Mucosa of stomach (tissue), 1 donor: ENCODE results near the gene E4F1.

Source experiments
- H3K27me3 ChIP-seq: one replicate; pipeline ENCODE4 v1.7.0; 2013; ENCODE audit warnings: mild to moderate bottlenecking, low read length; ENCODE audit not compliant: control insufficient read depth, insufficient read depth
- H3K36me3 ChIP-seq: one replicate; pipeline ENCODE4 v1.7.0; 2013; ENCODE audit warnings: low read length; ENCODE audit not compliant: control insufficient read depth, insufficient read depth
- H3K4me1 ChIP-seq: one replicate; pipeline ENCODE4 v1.7.0; 2013; ENCODE audit warnings: mild to moderate bottlenecking, low read length; ENCODE audit not compliant: control insufficient read depth, insufficient read depth
- H3K4me3 ChIP-seq: one replicate; pipeline ENCODE4 v1.7.0; 2013; ENCODE audit warnings: low read length
- H3K9ac ChIP-seq: one replicate; pipeline ENCODE4 v1.7.0; 2013; ENCODE audit warnings: mild to moderate bottlenecking, low read length, moderate library complexity
- H3K9me3 ChIP-seq: one replicate; pipeline ENCODE4 v1.7.0; 2013; ENCODE audit warnings: mild to moderate bottlenecking, low read length, moderate library complexity; ENCODE audit not compliant: control insufficient read depth
- donor health status: Pancreatic carcinoma.

E4F1 gene

DNA sequence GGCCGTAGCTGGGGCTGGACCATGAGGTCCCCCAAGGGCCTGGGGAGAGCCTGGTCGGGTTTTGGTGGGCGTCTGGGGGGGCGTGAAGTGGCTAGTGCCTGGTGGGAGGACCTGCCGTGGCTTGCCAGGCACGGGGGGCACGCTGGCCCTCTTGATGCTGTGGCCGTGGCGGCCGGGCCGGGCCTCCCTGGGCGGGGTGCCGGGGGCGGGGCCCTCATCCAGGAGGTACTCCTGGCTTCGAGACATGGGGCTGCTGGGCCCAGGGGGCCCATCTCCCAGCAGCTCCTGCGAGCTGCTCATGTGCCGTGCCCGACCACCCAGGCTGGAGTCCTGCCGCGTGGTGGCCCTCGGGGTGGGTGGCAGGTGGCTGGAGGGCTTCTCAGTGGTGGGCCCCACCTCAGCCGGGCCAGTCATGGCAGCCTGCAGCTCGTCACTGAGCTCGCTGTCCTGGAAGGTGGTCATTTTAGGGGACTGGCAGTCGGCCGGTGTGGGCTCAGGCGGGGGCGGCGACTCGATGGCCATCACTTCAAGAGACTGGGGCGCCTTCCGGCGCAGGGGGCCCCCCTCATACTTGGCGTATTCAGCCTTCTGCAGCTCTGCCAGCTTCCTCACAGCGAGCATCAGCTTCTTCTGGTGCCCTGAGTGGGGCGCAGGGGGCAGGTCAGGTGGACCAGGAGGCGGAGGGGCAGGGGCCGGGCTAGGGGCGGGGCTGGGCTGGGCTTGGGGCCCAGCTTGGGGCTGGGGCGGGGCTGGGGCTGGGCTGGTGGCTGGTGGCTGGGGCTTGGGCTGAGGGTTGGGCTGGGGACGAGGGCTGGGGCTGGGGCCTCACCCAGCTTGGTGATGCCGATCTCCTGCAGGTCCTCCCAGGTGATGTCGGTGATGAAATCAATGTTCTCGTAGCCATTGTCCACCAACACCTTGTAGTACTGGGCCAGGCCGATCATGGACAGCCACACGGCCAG, 42.1 kb upstream of the E4F1 start:
- Histone ChIP-seq H3K4me3 (no peak overlapping the region), H3K4me1 (no peaks in the 10 kb centered on the region), H3K27me3 (no peaks in the 10 kb centered on the region), H3K9me3 (no peaks in the 10 kb centered on the region), H3K9ac (no peak overlapping the region), H3K36me3 (no peaks in the 10 kb centered on the region)

DNA sequence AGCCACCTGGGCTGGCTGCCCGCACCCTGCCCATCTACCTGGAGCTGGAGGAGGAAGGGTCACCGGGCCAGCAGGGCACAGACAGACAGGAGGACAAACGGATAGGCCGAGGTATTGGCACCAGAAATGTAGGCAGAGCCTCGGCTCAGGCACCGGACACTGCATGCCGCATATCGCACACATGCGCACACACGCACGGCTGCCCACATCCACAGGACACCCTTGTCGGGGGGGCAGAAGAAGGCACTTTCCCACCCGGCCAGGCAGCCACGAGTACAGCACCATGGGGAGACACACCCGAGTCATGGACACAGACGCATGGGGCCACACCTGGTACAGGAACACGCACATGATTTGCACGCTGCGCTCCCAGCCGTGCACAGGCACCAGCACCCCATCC, 41.4 kb upstream of the E4F1 start:
- H3K36me3 ChIP-seq, result no peaks in the 10 kb centered on the region
- no peaks in the 10 kb centered on the region for H3K9me3 ChIP-seq
- H3K27me3 ChIP-seq, result no peaks in the 10 kb centered on the region
- no peak overlapping the region for H3K9ac ChIP-seq
- H3K4me1 ChIP-seq, result no peaks in the 10 kb centered on the region
- H3K4me3 ChIP-seq, result no peak overlapping the region

DNA sequence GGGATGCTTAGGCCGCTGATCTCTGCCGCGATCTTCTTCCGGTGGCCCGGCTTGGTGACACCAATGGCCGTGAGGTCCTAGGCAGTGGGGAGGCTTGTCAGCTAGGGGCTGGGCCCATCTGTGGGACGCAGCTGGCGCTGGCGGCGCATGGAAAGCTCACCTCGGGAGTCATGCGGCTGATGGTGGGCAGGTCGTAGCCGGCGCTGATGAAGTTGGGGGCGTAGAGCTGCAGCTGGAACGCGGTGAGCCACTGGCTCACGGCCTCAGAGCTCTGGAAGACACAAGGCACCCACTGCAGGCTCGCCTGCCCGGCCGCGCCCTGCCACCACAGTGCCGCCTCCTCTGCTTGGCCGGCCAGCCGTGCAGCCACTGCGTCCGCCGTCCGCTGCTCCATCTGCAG, 39.7 kb upstream of the E4F1 start:
- H3K9ac ChIP-seq, result no peak overlapping the region
- H3K36me3 ChIP-seq, result no peaks in the 10 kb centered on the region
- H3K9me3 ChIP-seq, result no peaks in the 10 kb centered on the region
- no peak overlapping the region for H3K4me3 ChIP-seq
- no peaks in the 10 kb centered on the region for H3K4me1 ChIP-seq
- H3K27me3 ChIP-seq, result no peaks in the 10 kb centered on the region

DNA sequence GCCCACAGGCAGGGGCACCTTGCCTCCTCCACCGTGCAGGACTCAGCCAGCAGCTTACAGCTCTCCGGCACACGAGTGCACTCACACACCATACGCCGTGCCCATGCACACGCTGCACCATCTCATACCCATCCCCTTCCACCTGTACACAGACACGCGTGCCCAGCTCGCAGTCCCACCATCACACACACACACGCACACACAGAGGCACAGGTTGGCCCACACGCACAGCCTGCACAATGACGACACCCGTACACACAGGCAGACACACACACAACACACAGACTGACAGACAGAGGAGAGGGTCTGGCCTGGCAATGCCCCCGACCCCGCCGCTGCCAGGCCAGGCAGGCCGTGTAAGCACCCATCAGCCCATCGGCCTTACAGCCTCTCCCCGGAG, 39.0 kb upstream of the E4F1 start:
- no peaks in the 10 kb centered on the region for H3K4me1 ChIP-seq
- no peaks in the 10 kb centered on the region for H3K36me3 ChIP-seq
- H3K27me3 ChIP-seq, result no peaks in the 10 kb centered on the region
- no peak overlapping the region for H3K9ac ChIP-seq
- no peak overlapping the region for H3K4me3 ChIP-seq
- H3K9me3 ChIP-seq, result no peaks in the 10 kb centered on the region

DNA sequence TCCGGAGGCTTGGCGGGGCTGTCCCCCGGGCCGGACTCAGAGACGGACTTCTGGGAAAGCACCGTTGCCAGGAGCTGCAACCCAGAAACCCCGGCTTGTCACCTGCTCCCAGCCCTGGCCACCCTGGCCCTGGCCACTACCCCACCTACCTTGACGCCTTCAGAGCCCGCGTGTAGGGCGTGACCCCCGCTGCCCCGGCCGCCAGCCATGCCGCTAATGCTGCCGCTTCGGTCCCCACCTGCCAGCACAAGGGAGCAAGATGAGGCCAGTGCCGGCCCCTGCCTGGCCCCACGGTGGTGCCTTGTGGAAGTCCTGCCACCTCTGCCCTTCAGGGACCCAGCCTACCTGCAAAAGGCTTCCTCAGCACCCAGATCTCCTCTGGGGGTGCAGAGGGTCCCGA, 38.4 kb upstream of the E4F1 start:
- H3K4me3 ChIP-seq, result no peak overlapping the region
- no peaks in the 10 kb centered on the region for H3K27me3 ChIP-seq
- H3K9ac ChIP-seq, result no peak overlapping the region
- no peaks in the 10 kb centered on the region for H3K4me1 ChIP-seq
- no peaks in the 10 kb centered on the region for H3K36me3 ChIP-seq
- H3K9me3 ChIP-seq, result no peaks in the 10 kb centered on the region

DNA sequence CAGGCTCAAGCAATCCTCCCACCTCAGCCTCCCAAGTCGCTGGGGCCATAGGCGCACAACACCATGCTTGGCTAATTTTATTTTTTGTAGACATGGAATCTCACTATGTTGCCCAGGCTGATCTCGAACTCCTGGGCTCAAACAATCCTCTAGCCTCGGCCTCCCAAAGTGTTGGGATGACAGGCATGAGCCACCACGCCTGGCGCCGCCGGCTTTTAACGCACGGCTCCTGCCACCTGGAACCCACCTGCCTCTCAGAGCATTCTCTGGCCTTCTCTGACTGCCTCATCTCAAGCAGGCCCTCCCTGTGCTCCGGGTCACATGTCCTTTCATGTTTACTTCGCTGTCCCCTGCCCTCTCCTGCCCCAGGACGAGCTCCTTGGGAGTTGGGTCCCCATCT, 37.3 kb upstream of the E4F1 start:
- Histone ChIP-seq H3K27me3 (no peaks in the 10 kb centered on the region), H3K9me3 (no peaks in the 10 kb centered on the region), H3K36me3 (no peaks in the 10 kb centered on the region), H3K4me3 (no peak overlapping the region), H3K9ac (no peak overlapping the region), H3K4me1 (no peaks in the 10 kb centered on the region)

DNA sequence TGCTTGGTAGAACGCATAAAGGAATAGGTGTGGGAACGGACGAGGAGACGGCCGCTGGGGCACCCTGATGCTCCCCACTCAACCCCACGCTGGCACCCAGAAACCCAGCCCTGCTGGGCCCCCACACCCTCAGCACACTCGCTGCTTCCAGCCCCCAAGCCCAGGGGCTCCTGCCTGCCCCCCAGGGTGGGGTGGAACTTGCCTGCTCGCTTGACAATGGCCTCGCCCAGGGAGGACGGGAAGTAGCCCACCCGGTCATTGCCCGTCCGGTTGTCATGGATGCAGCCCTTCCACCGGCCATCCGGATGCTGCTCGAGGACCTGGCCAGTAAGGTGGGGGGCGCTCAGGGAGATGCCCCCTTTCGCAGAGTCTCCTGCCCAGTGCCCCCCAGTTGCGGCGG, 36.9 kb upstream of the E4F1 start:
- Histone ChIP-seq H3K4me3 (no peak overlapping the region), H3K27me3 (no peaks in the 10 kb centered on the region), H3K36me3 (no peaks in the 10 kb centered on the region), H3K9me3 (no peaks in the 10 kb centered on the region), H3K9ac (no peak overlapping the region), H3K4me1 (no peaks in the 10 kb centered on the region)

DNA sequence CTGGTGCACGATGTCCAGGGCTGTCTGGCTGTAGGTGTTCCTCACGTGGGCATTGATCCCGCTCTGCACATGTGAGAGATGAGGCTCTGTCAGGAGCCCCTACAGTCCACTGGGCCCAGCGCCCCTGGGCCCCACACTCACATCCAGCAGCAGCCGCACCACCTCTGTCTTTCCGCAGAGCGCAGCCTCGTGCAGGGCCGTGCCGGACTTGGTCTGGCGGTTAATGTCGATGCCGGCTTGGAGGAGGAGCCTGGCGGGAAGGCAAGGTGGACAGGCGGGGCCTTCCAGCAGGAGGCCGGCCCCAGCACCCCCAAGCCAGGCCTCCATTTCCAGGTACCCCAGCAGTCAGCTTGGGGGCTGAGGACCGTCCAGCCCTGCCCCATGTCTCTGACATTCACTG, 36.2 kb upstream of the E4F1 start:
- Histone ChIP-seq H3K9me3 (no peaks in the 10 kb centered on the region), H3K4me3 (no peak overlapping the region), H3K4me1 (no peaks in the 10 kb centered on the region), H3K27me3 (no peaks in the 10 kb centered on the region), H3K36me3 (no peaks in the 10 kb centered on the region), H3K9ac (no peak overlapping the region)

DNA sequence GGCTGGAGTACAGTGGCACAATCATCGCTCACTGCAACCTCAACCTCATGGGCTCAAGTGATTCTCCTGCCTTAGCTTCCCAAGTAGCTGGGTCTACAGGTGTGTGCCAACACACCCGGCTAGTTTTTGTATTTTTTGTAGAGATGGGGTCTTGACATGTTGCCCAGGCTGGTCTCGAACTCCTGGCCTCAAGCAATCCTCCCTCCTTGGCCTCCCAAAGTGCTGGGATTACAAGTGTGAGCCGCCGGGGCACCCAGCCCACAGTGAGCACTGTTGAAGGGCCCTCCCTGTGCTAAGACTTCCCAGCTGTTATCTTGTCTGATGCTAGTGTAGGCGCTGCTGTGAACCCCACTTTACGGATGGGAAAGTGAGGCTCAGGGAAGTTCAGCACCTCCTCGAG, 35.0 kb upstream of the E4F1 start:
- no peaks in the 10 kb centered on the region for H3K4me1 ChIP-seq
- no peaks in the 10 kb centered on the region for H3K27me3 ChIP-seq
- H3K9me3 ChIP-seq, result no peaks in the 10 kb centered on the region
- no peaks in the 10 kb centered on the region for H3K36me3 ChIP-seq
- H3K4me3 ChIP-seq, result no peak overlapping the region
- H3K9ac ChIP-seq, result no peak overlapping the region

DNA sequence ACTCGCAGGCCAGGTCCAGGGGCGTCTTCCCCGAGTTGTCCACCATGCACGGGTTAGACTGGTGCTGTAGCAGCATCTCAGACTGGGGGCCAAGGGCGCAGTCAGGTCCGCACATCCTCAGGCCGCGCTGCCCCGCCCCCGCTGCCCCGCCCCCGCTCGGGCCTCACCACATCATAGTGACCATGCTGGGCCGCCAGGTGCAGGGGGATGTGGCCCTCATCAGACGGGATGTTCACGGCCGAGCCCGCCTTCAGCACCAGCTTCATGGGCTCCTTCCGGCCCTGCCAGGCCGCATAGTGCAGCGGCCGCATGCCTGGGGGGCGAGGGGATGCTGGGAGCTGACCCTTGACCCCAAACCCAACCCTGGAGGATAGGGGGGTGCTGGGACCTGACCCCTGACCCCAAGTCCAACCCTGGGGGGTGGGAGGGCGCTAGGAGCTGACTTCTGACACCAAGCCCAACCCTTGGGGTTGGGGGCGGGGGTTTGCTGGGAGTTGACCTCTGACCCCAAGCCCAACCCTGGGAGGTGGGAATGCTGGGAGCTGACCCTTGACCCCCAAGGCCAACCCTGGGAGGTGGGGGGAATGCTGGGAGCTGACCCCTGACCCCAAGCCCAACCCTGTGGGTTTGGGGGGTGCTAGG, 34.0 kb upstream of the E4F1 start:
- Histone ChIP-seq H3K4me3 (no peak overlapping the region), H3K9ac (no peak overlapping the region), H3K36me3 (no peaks in the 10 kb centered on the region), H3K9me3 (no peaks in the 10 kb centered on the region), H3K27me3 (peaks cover 5% of the 10 kb centered on the region), H3K4me1 (no peaks in the 10 kb centered on the region)

DNA sequence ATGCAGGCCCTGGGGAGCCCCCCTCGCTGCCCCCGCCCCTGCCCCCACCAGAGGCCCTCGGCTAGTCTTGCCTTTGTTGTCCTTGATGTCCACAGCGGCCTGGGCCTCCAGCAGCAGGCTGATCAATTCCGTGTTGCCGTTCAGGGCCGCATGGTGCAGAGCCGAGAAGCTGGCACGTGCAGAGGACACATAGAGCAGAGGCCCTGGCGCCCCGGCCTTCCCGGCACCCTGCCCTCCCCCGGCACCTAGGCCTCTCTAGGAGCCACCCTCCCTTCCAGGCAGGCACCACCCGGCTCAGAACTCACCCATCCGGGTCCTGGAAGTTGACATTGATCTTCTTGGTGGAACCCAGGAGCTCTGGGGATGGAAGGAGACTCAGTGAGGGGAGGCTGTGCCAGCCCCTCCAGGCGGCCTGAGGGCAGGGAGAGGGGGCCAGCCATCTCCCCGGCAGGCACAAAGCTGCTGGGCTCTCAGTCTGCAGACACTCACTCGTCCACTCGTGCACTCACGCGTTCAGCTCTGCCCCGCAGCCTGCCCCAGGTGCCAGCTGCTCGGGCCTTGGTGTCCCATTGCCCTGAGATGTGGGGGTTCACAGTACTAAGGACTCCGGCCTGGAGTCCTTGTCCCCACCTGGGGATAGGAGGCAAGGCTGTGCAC, 33.3 kb upstream of the E4F1 start:
- H3K27me3 ChIP-seq, result peaks cover 13% of the 10 kb centered on the region
- no peaks in the 10 kb centered on the region for H3K36me3 ChIP-seq
- H3K9me3 ChIP-seq, result no peaks in the 10 kb centered on the region
- peaks cover 3% of the 10 kb centered on the region for H3K4me1 ChIP-seq
- H3K4me3 ChIP-seq, result no peak overlapping the region
- H3K9ac ChIP-seq, result no peak overlapping the region
